Hepatocyte (in vitro differentiated cells): Measurements from ENCODE around the gene THSD4. TPM values are rescaled to one million over a fixed set of nuclear protein-coding genes. Genes with fewer than 3 reads are reported as not detected.

ENCODE experiments used
- DNase-seq: peaks from one replicate; pipeline ENCODE4 v3.0.0-alpha.2; 2016; ENCODE audit warnings: low spot score
- H2AFZ ChIP-seq: fragments of 200-600 bp; sonication (generic); 2 replicates; pipeline ENCODE4 v1.6.0; 2016; ENCODE audit warnings: antibody characterized with exemption, mild to moderate bottlenecking
- H3K27ac ChIP-seq: fragments of 200-600 bp; sonication (generic); 2 replicates; pipeline ENCODE4 v1.5.1; 2016; ENCODE audit warnings: mild to moderate bottlenecking
- H3K27me3 ChIP-seq: fragments of 200-600 bp; sonication (generic); 2 replicates; pipeline ENCODE4 v1.6.1; 2016
- H3K36me3 ChIP-seq: fragments of 200-600 bp; sonication (generic); replicated peaks from 2 replicates; pipeline ENCODE4 v1.5.1; 2016; ENCODE audit warnings: low read depth; ENCODE audit not compliant: insufficient read depth
- H3K4me1 ChIP-seq: fragments of 200-600 bp; sonication (generic); 2 replicates; pipeline ENCODE4 v1.5.1; 2016; ENCODE audit warnings: mild to moderate bottlenecking, moderate library complexity; ENCODE audit not compliant: insufficient read depth
- H3K4me2 ChIP-seq: fragments of 200-600 bp; sonication (generic); 2 replicates; pipeline ENCODE4 v1.6.0; 2016
- H3K4me3 ChIP-seq: fragments of 200-600 bp; sonication (generic); 2 replicates; pipeline ENCODE4 v1.5.1; 2016; ENCODE audit warnings: mild to moderate bottlenecking
- H3K79me2 ChIP-seq: fragments of 200-600 bp; sonication (generic); 2 replicates; pipeline ENCODE4 v1.6.0; 2017; ENCODE audit warnings: mild to moderate bottlenecking
- H3K9me2 ChIP-seq: fragments of 200-600 bp; sonication (generic); replicated peaks from 2 replicates; pipeline ENCODE4 v1.6.0; 2017; ENCODE audit warnings: mild to moderate bottlenecking; ENCODE audit not compliant: insufficient read depth
- H3K9me3 ChIP-seq: fragments of 200-600 bp; sonication (generic); 2 replicates; pipeline ENCODE4 v1.5.1; 2016; ENCODE audit warnings: low read depth, mild to moderate bottlenecking
- H4K20me1 ChIP-seq: fragments of 200-600 bp; sonication (generic); 2 replicates; pipeline ENCODE4 v1.6.0; 2016; ENCODE audit warnings: mild to moderate bottlenecking; ENCODE audit not compliant: insufficient read depth, poor library complexity, severe bottlenecking
- CTCF ChIP-seq: fragments of 200-600 bp; sonication (generic); IDR thresholded peaks from 2 replicates; pipeline ENCODE4 v1.5.1; 2016; ENCODE audit warnings: antibody characterized with exemption, mild to moderate bottlenecking; ENCODE audit not compliant: poor library complexity
- EZH2 ChIP-seq: fragments of 200-600 bp; sonication (generic); IDR thresholded peaks from 2 replicates; pipeline ENCODE4 v1.6.1; 2016; ENCODE audit warnings: antibody characterized with exemption, mild to moderate bottlenecking, borderline replicate concordance
- EZH2phosphoT487 ChIP-seq: fragments of 200-600 bp; sonication (generic); IDR thresholded peaks from one replicate; pipeline ENCODE4 v1.6.1; 2018; ENCODE audit warnings: antibody characterized with exemption, mild to moderate bottlenecking, low read depth, moderate library complexity; ENCODE audit not compliant: unreplicated experiment, severe bottlenecking
- whole genome bisulfite sequencing: methylation state at CpG from one replicate; pipeline ENCODE4 v1.1.6; 2016; ENCODE audit warnings: low lambda C conversion rate; ENCODE audit errors: missing lambda C conversion rate; 5-methylcytosine and 5-hydroxymethylcytosine counted together
- polyA plus RNA-seq: library from polyadenylated mRNA; unstranded; fragments of >200 nt; fragmentation: Nextera tagmentation; extraction: Ambion mirVana; gene quantifications from 2 replicates; pipeline ENCODE4 v1.2.1, GENCODE V29; 2016
- total RNA-seq: library from RNA; depleted of rRNA; stranded (reverse); fragments of >200 nt; gene quantifications from 2 replicates; pipeline ENCODE4 v1.2.3, GENCODE V29; 2014

The THSD4 gene
- total and polyA plus RNA-seq, 2 experiments from 2014 or later = 4.3 to 7.0 TPM

GRCh38 chr15:71810256-71811035 lies 695.2 kb downstream of the THSD4 start, which contains the start of gene NR2E3:
TSS of gene NR2E3 (plus strand) at chr15:71810554. CDS start at chr15:71810744, 190 bp downstream.
- WGBS = 54% methylated on average over 14 of the region's 16 CpGs
- H3K4me3 ChIP-seq = no peak within 1 kb of the TSS
- H4K20me1 ChIP-seq = no peaks in the 10 kb centered on the region
- H3K79me2 ChIP-seq = no peaks in the 10 kb centered on the region
- no peak within 1 kb of the TSS for H3K4me2 ChIP-seq
- no peak within 1 kb of the TSS for H3K27ac ChIP-seq
- no peak within 1 kb of the TSS for H2AFZ ChIP-seq
- H3K9me2 ChIP-seq = no peaks in the 10 kb centered on the region
- no peaks in the 10 kb centered on the region for H3K9me3 ChIP-seq
- no peaks in the 10 kb centered on the region for H3K27me3 ChIP-seq
- no peak for DNase-seq
- H3K4me1 ChIP-seq = peaks cover 6% of the 10 kb centered on the region
- H3K36me3 ChIP-seq = no peaks in the 10 kb centered on the region
- no peak for TF ChIP-seq EZH2phosphoT487
- no peak for TF ChIP-seq EZH2
- TF ChIP-seq CTCF = no peak

DNA sequence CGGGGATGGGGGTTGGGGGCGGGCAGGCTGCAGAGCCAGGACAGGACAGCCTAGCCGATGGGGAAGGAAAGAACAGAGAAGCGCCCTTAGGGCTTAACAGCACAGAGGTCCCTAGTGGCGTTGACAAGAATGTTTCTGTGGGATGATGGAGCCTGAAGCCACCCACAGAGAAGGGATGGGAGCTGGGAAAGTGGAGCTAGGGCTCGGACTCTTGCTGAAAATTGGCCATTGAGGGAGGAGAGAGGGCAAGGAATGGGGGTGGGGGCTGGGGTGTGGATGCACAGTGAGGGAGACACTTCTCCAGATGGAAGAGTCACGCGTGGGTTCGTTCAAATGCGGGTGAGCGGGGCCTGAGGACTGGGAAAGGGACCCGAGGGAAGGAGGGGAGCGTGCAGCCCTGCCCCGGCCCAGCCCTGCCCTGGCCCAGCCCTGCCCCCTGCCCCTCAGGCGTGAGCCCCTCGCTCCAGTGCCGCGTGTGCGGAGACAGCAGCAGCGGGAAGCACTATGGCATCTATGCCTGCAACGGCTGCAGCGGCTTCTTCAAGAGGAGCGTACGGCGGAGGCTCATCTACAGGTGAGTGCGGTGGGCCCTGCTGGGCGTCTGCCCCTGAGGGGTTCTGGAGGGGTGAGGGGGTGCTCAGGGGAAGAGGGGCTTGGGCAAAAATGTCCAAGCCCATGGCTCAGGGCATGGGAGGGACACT lies 695.9 kb downstream of the THSD4 start:
- Histone ChIP-seq H3K4me2 (no peak overlapping the region), H2AFZ (no peak overlapping the region), H4K20me1 (no peaks in the 10 kb centered on the region), H3K4me1 (peaks cover 5% of the 10 kb centered on the region), H3K36me3 (no peaks in the 10 kb centered on the region), H3K27me3 (no peaks in the 10 kb centered on the region), H3K79me2 (no peaks in the 10 kb centered on the region), H3K9me2 (no peaks in the 10 kb centered on the region), H3K4me3 (no peak overlapping the region), H3K9me3 (no peaks in the 10 kb centered on the region), H3K27ac (no peak overlapping the region)
- 95% methylated on average over 11 of the region's 27 CpGs for WGBS
- TF ChIP-seq CTCF (no peak), EZH2 (no peak), EZH2phosphoT487 (no peak)
- DNase-seq = no peak

- Histone ChIP-seq H3K9me3 (no peaks in the 10 kb centered on the region), H3K4me1 (no peaks in the 10 kb centered on the region), H4K20me1 (no peaks in the 10 kb centered on the region), H2AFZ (no peak overlapping the region), H3K4me3 (no peak overlapping the region), H3K36me3 (no peaks in the 10 kb centered on the region), H3K4me2 (no peak overlapping the region), H3K27ac (no peak overlapping the region), H3K27me3 (no peaks in the 10 kb centered on the region), H3K9me2 (no peaks in the 10 kb centered on the region), H3K79me2 (no peaks in the 10 kb centered on the region)
- DNase-seq = no peak
- 96% methylated on average over 28 of the region's 38 CpGs for WGBS
- no peak for TF ChIP-seq EZH2phosphoT487
- no peak for TF ChIP-seq CTCF
- TF ChIP-seq EZH2 = no peak
Measured at GRCh38 chr15:71811752-71812735, 696.8 kb downstream of the THSD4 start.
